ENCODE results near the gene FBN1. TPM values are rescaled to one million over a fixed set of nuclear protein-coding genes. Genes with fewer than 3 reads are reported as not detected.

FBN1 gene
- total and polyA plus RNA-seq, 2 of the 13 experiments (the other 11 are each of a cell fraction or from before 2014, with no cell fraction given): 1.5 to 3.0 TPM

DNA sequence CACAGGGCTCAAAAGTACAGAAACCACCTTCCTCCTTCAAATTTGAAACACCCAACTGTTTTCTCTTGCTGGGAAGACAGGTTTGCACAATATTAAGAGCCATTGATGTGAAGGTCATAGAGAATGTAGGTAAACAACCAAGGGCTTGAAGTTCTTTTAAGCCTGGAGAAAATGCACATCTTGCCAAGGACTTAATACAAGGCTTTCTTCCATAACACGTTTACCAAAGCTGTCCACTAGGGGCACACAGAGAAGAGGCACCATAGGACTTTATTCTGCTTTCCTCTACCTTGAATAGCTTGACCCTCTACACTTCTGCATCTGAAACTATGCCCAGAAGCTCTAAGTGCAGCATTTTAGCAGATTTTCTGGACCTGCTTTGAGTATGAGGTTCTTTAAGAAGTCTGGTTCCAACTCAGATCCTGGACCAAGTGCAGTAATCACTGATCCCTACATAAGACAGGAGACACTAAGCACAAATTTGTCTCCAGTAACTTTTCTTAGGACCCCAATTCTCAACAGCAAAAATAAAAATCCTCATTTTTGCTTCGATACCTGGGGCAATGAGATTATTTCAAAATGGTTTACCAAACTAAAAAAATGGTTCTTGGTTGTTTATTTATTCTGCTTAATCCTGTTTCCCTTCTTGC is 138.0 kb downstream of the FBN1 start (continued):
- TF ChIP-seq ZNF644 (CRISPR knock-in tag; IDR thresholded peaks at IDR 0.05; ENCODE audit: low read depth) (0 out of 2 replicates have a peak, but pooled peaks have one; percentile 34), STAG1 (CRISPR knock-in tag; IDR thresholded peaks at IDR 0.05) (peak; percentile 38)

DNA sequence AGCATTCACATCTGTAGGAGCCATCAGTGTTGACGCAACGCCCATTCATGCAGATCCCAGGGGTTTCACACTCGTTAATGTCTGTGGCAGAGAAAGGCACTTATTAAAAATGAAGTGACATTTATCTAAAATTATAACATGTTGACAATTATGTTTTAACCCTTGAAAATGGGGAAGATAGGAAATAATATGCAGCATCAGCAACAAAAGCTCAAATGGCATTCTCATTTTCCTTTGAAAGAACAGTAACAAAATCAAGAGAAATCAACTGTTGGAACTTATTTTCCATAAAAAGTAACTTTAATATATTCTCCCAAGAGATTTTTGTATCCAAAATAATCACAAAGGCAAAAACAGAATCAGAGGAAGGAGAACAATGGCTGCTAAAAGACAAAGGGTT is 140.4 kb downstream of the FBN1 start:
- in situ Hi-C loops (cut with HindIII; ENCODE audit: extremely low pct_ligation_motif_present, low pct_unique_long_range_greater_than_20kb) (no loop called here), intact Hi-C loops (cut with micrococcal nuclease; ENCODE audit: unreplicated experiment) (loop anchor here (5.0 kb wide), 1 partner anchor 138 kb away; no protein-coding TSS in a partner anchor)
- no peak for TF ChIP-seq ELF1 (CRISPR knock-in tag; IDR thresholded peaks at IDR 0.05)
- TF ChIP-seq MAFK (conservative IDR thresholded peaks at IDR 0.05 in 1 of 2, IDR thresholded peaks at IDR 0.05 in 1 of 2; ENCODE audit: low read length in 2 of 2): peak; percentile 54 to 65; a peak in 3 of 4 replicates
- no peak for TF ChIP-seq ZNF674 (CRISPR knock-in tag; IDR thresholded peaks at IDR 0.05; ENCODE audit: low read depth)
- TF ChIP-seq ZNF644 (CRISPR knock-in tag; IDR thresholded peaks at IDR 0.05; ENCODE audit: low read depth): no peak
- TF ChIP-seq MAFF (IDR thresholded peaks at IDR 0.05; ENCODE audit: low read depth, low read length): peak; percentile 47; the same call in 1 of the 2 replicates
- TF ChIP-seq NR2F2 (IDR thresholded peaks at IDR 0.05; ENCODE audit: borderline replicate concordance, low read depth): no peak
- TF ChIP-seq NR1H2 (CRISPR knock-in tag; IDR thresholded peaks at IDR 0.05; ENCODE audit: borderline replicate concordance, low read depth): no peak
- TF ChIP-seq, protein P1, sequence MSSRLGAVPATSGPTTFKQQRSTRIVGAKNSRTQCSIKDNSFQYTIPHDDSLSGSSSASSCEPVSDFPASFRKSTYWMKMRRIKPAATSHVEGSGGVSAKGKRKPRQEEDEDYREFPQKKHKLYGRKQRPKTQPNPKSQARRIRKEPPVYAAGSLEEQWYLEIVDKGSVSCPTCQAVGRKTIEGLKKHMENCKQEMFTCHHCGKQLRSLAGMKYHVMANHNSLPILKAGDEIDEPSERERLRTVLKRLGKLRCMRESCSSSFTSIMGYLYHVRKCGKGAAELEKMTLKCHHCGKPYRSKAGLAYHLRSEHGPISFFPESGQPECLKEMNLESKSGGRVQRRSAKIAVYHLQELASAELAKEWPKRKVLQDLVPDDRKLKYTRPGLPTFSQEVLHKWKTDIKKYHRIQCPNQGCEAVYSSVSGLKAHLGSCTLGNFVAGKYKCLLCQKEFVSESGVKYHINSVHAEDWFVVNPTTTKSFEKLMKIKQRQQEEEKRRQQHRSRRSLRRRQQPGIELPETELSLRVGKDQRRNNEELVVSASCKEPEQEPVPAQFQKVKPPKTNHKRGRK (CRISPR knock-in tag; IDR thresholded peaks at IDR 0.05): no peak
- TF ChIP-seq MBD4 (IDR thresholded peaks at IDR 0.05; ENCODE audit: borderline replicate concordance, low read length): no peak
- TF ChIP-seq ZNF761 (CRISPR knock-in tag; conservative IDR thresholded peaks at IDR 0.05): no peak
- Histone ChIP-seq H3K4me1 (ENCODE audit: insufficient read depth, low read length) (peaks cover 11% of the 10 kb centered on the region), H2AFZ (ENCODE audit: low read length) (no peak overlapping the region), H3K4me3 (replicated peaks in 1 of 3; ENCODE audit: insufficient read depth in 1 of 3, low read depth in 2 of 3, low read length in 3 of 3) (no peak overlapping the region), H3K27ac (ENCODE audit: extremely low read length, insufficient read depth, low read length) (no peak overlapping the region), H3K27me3 (ENCODE audit: control insufficient read depth in 1 of 2, insufficient read depth in 2 of 2, low read length in 2 of 2) (no peaks in the 10 kb centered on the region), H3K9ac (ENCODE audit: insufficient read depth, low read depth, low read length) (no peak overlapping the region), H3K9me3 (ENCODE audit: low read length) (no peaks in the 10 kb centered on the region), H3K36me3 (replicated peaks in 1 of 2; ENCODE audit: control insufficient read depth in 1 of 2, insufficient read depth in 2 of 2, low read length in 2 of 2) (no peaks in the 10 kb centered on the region), H4K20me1 (ENCODE audit: insufficient read depth, low read length) (no peaks in the 10 kb centered on the region), H3K79me2 (ENCODE audit: insufficient read depth, low read length) (no peaks in the 10 kb centered on the region), H3K4me2 (ENCODE audit: low read depth, low read length) (no peak overlapping the region)
- ChIA-PET POLR2A (no interaction called here), CTCF (ENCODE audit: low intra/inter-chr PET ratio, low total read pairs) (no interaction called here)
- FAIRE-seq (no peak), ATAC-seq (no peak), DNase-seq (ENCODE audit: low spot score) (no peak)
- no TSS peak for BruUV-seq (replicated peaks)
- WGBS (ENCODE audit: low lambda C conversion rate): 63% methylated on average over 3 of the region's 3 CpGs
